OCI-LY7 (cell line): Measurements from ENCODE around the gene APBB1. TPM values are rescaled to one million over a fixed set of nuclear protein-coding genes. Genes with fewer than 3 reads are reported as not detected.

Source experiments
- BruUV-seq: library from RNA; stranded (reverse); fragments of 400-500 nt; replicated peaks from 2 replicates; lab custom pipeline; 2021; lab: Mats Ljungman, UMichigan
- CTCF ChIA-PET: fragments of 300-600 bp; sonication (Branson Sonifier 250); formaldehyde crosslinking; loops from one replicate; lab custom pipeline; 2022; ENCODE audit warnings: antibody characterized with exemption; ENCODE audit not compliant: unreplicated experiment; lab: Charles Lee
- POLR2A ChIA-PET: fragments of 300-600 bp; sonication (Branson Sonifier 250); formaldehyde crosslinking; loops from one replicate; lab custom pipeline; 2022; ENCODE audit warnings: antibody characterized with exemption; lab: Charles Lee
- DNase-seq: peaks from one replicate; pipeline ENCODE4 v3.0.0-alpha.2; 2015; ENCODE audit warnings: low spot score
- H2AFZ ChIP-seq: fragments of 200-600 bp; sonication (generic), shearing (Covaris generic); 2 replicates; pipeline ENCODE4 v1.6.1; 2014; ENCODE audit warnings: mild to moderate bottlenecking, antibody characterized with exemption, low read length, moderate library complexity
- H3K27ac ChIP-seq: fragments of 200-600 bp; sonication (generic); 2 replicates; pipeline ENCODE4 v1.5.1; 2014; ENCODE audit warnings: mixed run types, low read depth, mild to moderate bottlenecking, moderate library complexity, low read length, inconsistent platforms; ENCODE audit not compliant: poor library complexity, severe bottlenecking
- H3K36me3 ChIP-seq: fragments of 200-600 bp; sonication (generic); 2 replicates; pipeline ENCODE4 v1.6.1; 2014; ENCODE audit warnings: mild to moderate bottlenecking, antibody characterized with exemption, low read length, moderate library complexity, mixed read lengths; ENCODE audit not compliant: insufficient read depth
- H3K4me1 ChIP-seq: fragments of 200-600 bp; sonication (generic); 2 replicates; pipeline ENCODE4 v1.5.1; 2014; ENCODE audit warnings: mild to moderate bottlenecking, low read length; ENCODE audit not compliant: insufficient read depth, poor library complexity, severe bottlenecking
- H3K4me2 ChIP-seq: fragments of 200-600 bp; sonication (generic); 2 replicates; pipeline ENCODE4 v1.6.1; 2014; ENCODE audit warnings: mild to moderate bottlenecking, low read length
- H3K4me3 ChIP-seq: fragments of 200-600 bp; sonication (generic); 2 replicates; pipeline ENCODE4 v1.5.1; 2014; ENCODE audit warnings: mild to moderate bottlenecking, low read depth, low read length; ENCODE audit not compliant: poor library complexity, severe bottlenecking
- H3K79me2 ChIP-seq: fragments of 200-600 bp; sonication (generic); 2 replicates; pipeline ENCODE4 v1.6.1; 2016; ENCODE audit warnings: low read depth, mild to moderate bottlenecking, low read length, moderate library complexity, mixed read lengths; ENCODE audit not compliant: insufficient read depth
- H3K9me2 ChIP-seq: fragments of 200-600 bp; sonication (generic); 2 replicates; pipeline ENCODE4 v1.6.1; 2016; ENCODE audit warnings: mild to moderate bottlenecking, low read length, mixed read lengths; ENCODE audit not compliant: insufficient read depth
- H3K9me3 ChIP-seq: fragments of 200-600 bp; sonication (generic); 2 replicates; pipeline ENCODE4 v1.6.1; 2014; ENCODE audit warnings: mild to moderate bottlenecking, mixed run types, low read length, mixed read lengths
- H4K20me1 ChIP-seq: fragments of 200-600 bp; sonication (generic); 2 replicates; pipeline ENCODE4 v1.6.1; 2014; ENCODE audit warnings: mild to moderate bottlenecking, antibody characterized with exemption, low read length, moderate library complexity, mixed read lengths; ENCODE audit not compliant: insufficient read depth
- CTCF ChIP-seq: fragments of 200-600 bp; sonication (generic); conservative IDR thresholded peaks from 2 replicates; pipeline ENCODE4 v1.5.1; 2014; ENCODE audit warnings: mild to moderate bottlenecking, antibody characterized with exemption, low read length, moderate library complexity, mixed read lengths
- EZH2phosphoT487 ChIP-seq: fragments of 200-600 bp; sonication (generic); IDR thresholded peaks from 2 replicates; pipeline ENCODE4 v1.6.1; 2018; ENCODE audit warnings: low read depth, borderline replicate concordance, mild to moderate bottlenecking, mixed run types, antibody characterized with exemption, low read length, moderate library complexity, mixed read lengths
- intact Hi-C: fragments of 100-400 bp; cut with micrococcal nuclease; formaldehyde crosslinking; loops from one replicate; pipeline ENCODE4 v1.10.0; 2022; ENCODE audit not compliant: unreplicated experiment
- total RNA-seq, 2 experiments: library from RNA; depleted of rRNA in 1 of 2; stranded (reverse); fragments of >200 nt in 1 of 2; shearing (Covaris generic) in 1 of 2; gene quantifications; 2 replicates each; pipeline ENCODE4 v1.2.3, GENCODE V29; 2014 to 2022

Gene APBB1
- total RNA-seq, 2 experiments from 2014 or later: 25.5 to 30.4 TPM

GRCh38 chr11:6377902-6378639, 40.8 kb downstream of the APBB1 start:
- peak overlapping the region; percentile 42; the same call in 1 of the 2 replicates for H3K4me2 ChIP-seq
- H3K4me3 ChIP-seq: no peak overlapping the region
- peaks cover 16% of the 10 kb centered on the region for H3K4me1 ChIP-seq
- intact Hi-C loops: loop anchor here (2.0 kb wide), 3 partner anchors 225 to 329 kb away; partner anchors contain the start of genes ILK, MRPL17 and RRP8
- POLR2A ChIA-PET: interaction anchor here (0.5 to 4.3 kb wide), 23 partner anchors 8 to 559 kb away, joined by 3 to 62 read pairs (median 3); partner anchors contain the start of genes APBB1, ARFIP2, SMPD1 and TIMM10B
- no peaks in the 10 kb centered on the region for H3K79me2 ChIP-seq
- no peak overlapping the region for H3K27ac ChIP-seq
- peak; percentile 33 for DNase-seq
- H3K9me2 ChIP-seq: no peaks in the 10 kb centered on the region
- H3K36me3 ChIP-seq: no peaks in the 10 kb centered on the region
- H2AFZ ChIP-seq: peak overlapping the region; percentile 66
- H4K20me1 ChIP-seq: no peaks in the 10 kb centered on the region
- no peaks in the 10 kb centered on the region for H3K9me3 ChIP-seq
- CTCF ChIA-PET: interaction anchor here (0.6 to 4.5 kb wide), 12 partner anchors 12 to 261 kb away, joined by 3 to 74 read pairs (median 4); partner anchors contain the start of genes APBB1, HPX and SMPD1
- TF ChIP-seq CTCF (no peak), EZH2phosphoT487 (no peak)
- no TSS peak for BruUV-seq

GRCh38 chr11:6371825-6372224, 47.1 kb downstream of the APBB1 start:
- Histone ChIP-seq H3K9me3 (no peaks in the 10 kb centered on the region), H3K9me2 (no peaks in the 10 kb centered on the region), H3K79me2 (no peaks in the 10 kb centered on the region), H3K4me2 (no peak overlapping the region), H4K20me1 (no peaks in the 10 kb centered on the region), H3K36me3 (no peaks in the 10 kb centered on the region), H3K4me3 (no peak overlapping the region), H3K27ac (no peak overlapping the region), H3K4me1 (no peaks in the 10 kb centered on the region), H2AFZ (no peak overlapping the region)
- ChIA-PET POLR2A (no interaction called here), CTCF (no interaction called here)
- BruUV-seq: no TSS peak
- DNase-seq: no peak
- intact Hi-C loops: no loop called here
- no peak for TF ChIP-seq CTCF

- intact Hi-C loops: no loop called here
- BruUV-seq: no TSS peak
- Histone ChIP-seq H3K4me2 (no peak overlapping the region), H3K27ac (no peak overlapping the region), H3K4me3 (no peak overlapping the region), H3K9me3 (no peaks in the 10 kb centered on the region), H3K79me2 (no peaks in the 10 kb centered on the region), H2AFZ (no peak overlapping the region), H3K9me2 (no peaks in the 10 kb centered on the region), H3K4me1 (no peaks in the 10 kb centered on the region), H3K36me3 (no peaks in the 10 kb centered on the region), H4K20me1 (no peaks in the 10 kb centered on the region)
- POLR2A ChIA-PET: interaction anchor here (0.5 kb wide), 1 partner anchor 349 kb away, joined by 3 read pairs; no protein-coding TSS in a partner anchor
- CTCF ChIA-PET: no interaction called here
- DNase-seq: no peak
- TF ChIP-seq EZH2phosphoT487: no peak
- TF ChIP-seq CTCF: no peak
These were observed 53.2 kb downstream of the APBB1 start for GRCh38 chr11:6365659-6366058.
